ENCODE measurements around the gene TOR1AIP2. TPM values are rescaled to one million over a fixed set of nuclear protein-coding genes. Genes with fewer than 3 reads are reported as not detected.

The TOR1AIP2 gene
- polyA plus RNA-seq, 1 of the 3 experiments (the other 2 are of a cell fraction), result 12.7 TPM

GRCh38 chr1:179817056-179817455, 60.5 kb downstream of the TOR1AIP2 start:
- ChIA-PET CTCF (interaction anchor here (1.1 to 20.9 kb wide), 4 partner anchors 21 to 109 kb away, joined by 3 to 862 read pairs (median 95); no protein-coding TSS in a partner anchor), POLR2A (interaction anchor here (0.6 to 1.5 kb wide), 2 partner anchors 108 to 111 kb away, joined by 3 read pairs; no protein-coding TSS in a partner anchor)
- no peak overlapping the region for H3K4me3 ChIP-seq (ENCODE audit: low read depth in 2 of 2, low read length in 1 of 2)
- H2AFZ ChIP-seq (ENCODE audit: low read depth), result no peak overlapping the region
- H3K27ac ChIP-seq (ENCODE audit: low read depth in 2 of 2, low read length in 1 of 2), result peak overlapping the region in 1 of 2 experiments; percentile 24; a peak in 1 of 4 replicates
- TF ChIP-seq TEAD4 (IDR thresholded peaks at IDR 0.05; ENCODE audit: borderline replicate concordance, insufficient read depth) (no peak), NFIC (IDR thresholded peaks at IDR 0.05; ENCODE audit: borderline replicate concordance) (no peak), NRF1 (IDR thresholded peaks at IDR 0.05; ENCODE audit: low read depth, low read length) (no peak), JUND (IDR thresholded peaks at IDR 0.05) (no peak), RFX5 (IDR thresholded peaks at IDR 0.05; ENCODE audit: low read length) (no peak), TAF1 (IDR thresholded peaks at IDR 0.05; ENCODE audit: borderline replicate concordance, low read depth, low read length) (no peak), MAX (IDR thresholded peaks at IDR 0.05; ENCODE audit: low read depth) (no peak), RCOR1 (IDR thresholded peaks at IDR 0.05; ENCODE audit: low read length) (no peak), SIN3A (IDR thresholded peaks at IDR 0.05; ENCODE audit: borderline replicate concordance, low read depth, low read length) (no peak), CTCF (IDR thresholded peaks at IDR 0.05) (no peak), EZH2phosphoT487 (IDR thresholded peaks at IDR 0.05; ENCODE audit: borderline replicate concordance, low read depth) (no peak), REST (IDR thresholded peaks at IDR 0.05; ENCODE audit: low read depth, low read length) (no peak), EP300 (IDR thresholded peaks at IDR 0.05; ENCODE audit: borderline replicate concordance in 1 of 2, low read depth in 1 of 2, low read length in 1 of 2) (no peak), RXRA (IDR thresholded peaks at IDR 0.05; ENCODE audit: borderline replicate concordance, low read depth) (no peak), FOSL2 (IDR thresholded peaks at IDR 0.05; ENCODE audit: borderline replicate concordance, low read depth) (no peak), FOXM1 (IDR thresholded peaks at IDR 0.05; ENCODE audit: low read depth) (no peak), POLR2AphosphoS5 (IDR thresholded peaks at IDR 0.05; ENCODE audit: low read depth, low read length) (no peak), MXI1 (IDR thresholded peaks at IDR 0.05; ENCODE audit: low read depth, low read length) (no peak)
- TF ChIP-seq, protein P1, sequence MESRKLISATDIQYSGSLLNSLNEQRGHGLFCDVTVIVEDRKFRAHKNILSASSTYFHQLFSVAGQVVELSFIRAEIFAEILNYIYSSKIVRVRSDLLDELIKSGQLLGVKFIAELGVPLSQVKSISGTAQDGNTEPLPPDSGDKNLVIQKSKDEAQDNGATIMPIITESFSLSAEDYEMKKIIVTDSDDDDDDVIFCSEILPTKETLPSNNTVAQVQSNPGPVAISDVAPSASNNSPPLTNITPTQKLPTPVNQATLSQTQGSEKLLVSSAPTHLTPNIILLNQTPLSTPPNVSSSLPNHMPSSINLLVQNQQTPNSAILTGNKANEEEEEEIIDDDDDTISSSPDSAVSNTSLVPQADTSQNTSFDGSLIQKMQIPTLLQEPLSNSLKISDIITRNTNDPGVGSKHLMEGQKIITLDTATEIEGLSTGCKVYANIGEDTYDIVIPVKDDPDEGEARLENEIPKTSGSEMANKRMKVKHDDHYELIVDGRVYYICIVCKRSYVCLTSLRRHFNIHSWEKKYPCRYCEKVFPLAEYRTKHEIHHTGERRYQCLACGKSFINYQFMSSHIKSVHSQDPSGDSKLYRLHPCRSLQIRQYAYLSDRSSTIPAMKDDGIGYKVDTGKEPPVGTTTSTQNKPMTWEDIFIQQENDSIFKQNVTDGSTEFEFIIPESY (IDR thresholded peaks at IDR 0.05; ENCODE audit: borderline replicate concordance, low read depth), result no peak
- no peaks in the 10 kb centered on the region for H3K9me3 ChIP-seq
- WGBS (ENCODE audit: low lambda C conversion rate), result 82% methylated on average over 8 of the region's 8 CpGs
- no peaks in the 10 kb centered on the region for H4K20me1 ChIP-seq (ENCODE audit: insufficient read depth)
- no peaks in the 10 kb centered on the region for H3K9me2 ChIP-seq
- no peaks in the 10 kb centered on the region for H3F3A ChIP-seq (replicated peaks; ENCODE audit: insufficient read depth)
- H3K27me3 ChIP-seq (ENCODE audit: insufficient read depth), result no peaks in the 10 kb centered on the region
- peaks cover 0 to 36% of the 10 kb centered on the region in 2 experiments; a peak in 1 of 4 replicates for H3K4me1 ChIP-seq (ENCODE audit: control insufficient read depth in 1 of 2, insufficient read depth in 2 of 2, low read depth in 1 of 2, low read length in 1 of 2)
- no peaks in the 10 kb centered on the region for H3K36me3 ChIP-seq (replicated peaks in 1 of 2; ENCODE audit: control insufficient read depth in 1 of 2, insufficient read depth in 2 of 2, low read length in 1 of 2)
- H3K9ac ChIP-seq, result no peak overlapping the region
- no peak overlapping the region for H3K4me2 ChIP-seq
- no peak for DNase-seq
- no peaks in the 10 kb centered on the region for H3K79me2 ChIP-seq (ENCODE audit: insufficient read depth)

Data from SK-N-SH (cell line).